T-helper 1 cell treated with Interleukin-12 subunit alpha and Interleukin-12 subunit beta and Interleukin-4 antibody, amounts not matched to agents 30 μg/mL and 1 μg/mL, for 36 hours (primary cell): ENCODE measurements around the gene FBLN2.

Source experiments
- H3K27ac Mint-ChIP-seq: one replicate; pipeline ENCODE4 v1.8.0; 2021; ENCODE audit warnings: mild to moderate bottlenecking, mixed read lengths
- H3K27me3 Mint-ChIP-seq: one replicate; pipeline ENCODE4 v1.8.0; 2021; ENCODE audit warnings: low read depth, mixed read lengths
- H3K36me3 Mint-ChIP-seq: one replicate; pipeline ENCODE4 v1.8.0; 2021; ENCODE audit warnings: low read depth, mixed read lengths
- H3K4me1 Mint-ChIP-seq: one replicate; pipeline ENCODE4 v1.8.0; 2021; ENCODE audit warnings: low read depth, mixed read lengths
- H3K4me3 Mint-ChIP-seq: one replicate; pipeline ENCODE4 v1.8.0; 2021; ENCODE audit warnings: mild to moderate bottlenecking, moderate library complexity, mixed read lengths
- H3K9me3 Mint-ChIP-seq: one replicate; pipeline ENCODE4 v1.8.0; 2021; ENCODE audit warnings: mixed read lengths

FBLN2 gene

GRCh38 chr3:13684854-13685253 is 135.9 kb downstream of the FBLN2 start:
- Mint-ChIP-seq H3K9me3 (no peaks in the 10 kb centered on the region), H3K4me1 (no peaks in the 10 kb centered on the region), H3K36me3 (no peaks in the 10 kb centered on the region)

GRCh38 chr3:13685721-13686120 is 136.8 kb downstream of the FBLN2 start:
- Mint-ChIP-seq H3K4me3 (no peak overlapping the region), H3K27ac (no peak overlapping the region), H3K9me3 (no peaks in the 10 kb centered on the region), H3K4me1 (no peaks in the 10 kb centered on the region), H3K36me3 (no peaks in the 10 kb centered on the region), H3K27me3 (no peaks in the 10 kb centered on the region)

More at GRCh38 chr3:13684854-13685253, 135.9 kb downstream of the FBLN2 start:
- Mint-ChIP-seq H3K27ac (no peak overlapping the region), H3K4me3 (no peak overlapping the region), H3K27me3 (no peaks in the 10 kb centered on the region)

GRCh38 chr3:13686367-13687160 is 137.6 kb downstream of the FBLN2 start:
- Mint-ChIP-seq H3K27me3 (no peaks in the 10 kb centered on the region), H3K36me3 (no peaks in the 10 kb centered on the region), H3K9me3 (no peaks in the 10 kb centered on the region), H3K27ac (no peak overlapping the region), H3K4me3 (no peak overlapping the region), H3K4me1 (no peaks in the 10 kb centered on the region)

GRCh38 chr3:13687517-13687943 is 138.6 kb downstream of the FBLN2 start:
- Mint-ChIP-seq H3K27ac (no peak overlapping the region), H3K27me3 (no peaks in the 10 kb centered on the region), H3K9me3 (no peaks in the 10 kb centered on the region), H3K4me3 (no peak overlapping the region), H3K4me1 (no peaks in the 10 kb centered on the region), H3K36me3 (no peaks in the 10 kb centered on the region)
